ENCODE results near the gene NGB. TPM values are rescaled to one million over a fixed set of nuclear protein-coding genes. Genes with fewer than 3 reads are reported as not detected.

NGB gene
- total and polyA plus RNA-seq, 7 donors, result 1.9 to 10.0 (median 9.4) TPM; not detected in 2

GRCh38 chr14:77264466-77265186 lies 6.4 kb downstream of the NGB start:
- DNase-seq, result no peak
- intact Hi-C loops (cut with DNase I), result no loop called here
- peaks cover 0 to 2% (median 0%) of the 10 kb centered on the region in 4 donors for H3K9me3 ChIP-seq
- no peak overlapping the region for H3K27ac ChIP-seq
- WGBS, 2 donors, result 81 to 82% methylated on average over 16 of the region's 16 CpGs
- TF ChIP-seq POLR2A (IDR thresholded peaks at IDR 0.05), result no peak
- no peak for TF ChIP-seq POLR2AphosphoS5 (IDR thresholded peaks at IDR 0.05)
- TF ChIP-seq CTCF (IDR thresholded peaks at IDR 0.05), result no peak
- no peak for TF ChIP-seq EP300 (IDR thresholded peaks at IDR 0.05)
- H3K36me3 ChIP-seq, result no peaks in the 10 kb centered on the region
- H3K4me3 ChIP-seq, result no peak overlapping the region
- no peaks in the 10 kb centered on the region for H3K4me1 ChIP-seq
- H3K27me3 ChIP-seq, result peaks cover 0 to 23% (median 0%) of the 10 kb centered on the region in 3 donors

GRCh38 chr14:77260631-77261030 lies 10.4 kb downstream of the NGB start:
- intact Hi-C loops (cut with DNase I), result no loop called here

GRCh38 chr14:77260199-77260598 lies 10.8 kb downstream of the NGB start:
- TF ChIP-seq POLR2A (IDR thresholded peaks at IDR 0.05), result no peak
- no peak for TF ChIP-seq POLR2AphosphoS5 (IDR thresholded peaks at IDR 0.05)
- Histone ChIP-seq H3K4me1 (no peaks in the 10 kb centered on the region), H3K9me3 (no peaks in the 10 kb centered on the region), H3K27ac (no peak overlapping the region), H3K36me3 (no peaks in the 10 kb centered on the region), H3K27me3 (peaks cover 0 to 13% (median 0%) of the 10 kb centered on the region in 3 donors), H3K4me3 (no peak overlapping the region)
- 84 to 89% methylated on average over 11 of the region's 11 CpGs for WGBS, 2 donors
- intact Hi-C loops (cut with DNase I), result no loop called here
- no peak for DNase-seq

More at GRCh38 chr14:77260631-77261030, 10.4 kb downstream of the NGB start:
- H3K27me3 ChIP-seq, result peaks cover 0 to 13% (median 0%) of the 10 kb centered on the region in 3 donors
- H3K4me1 ChIP-seq, result no peaks in the 10 kb centered on the region
- TF ChIP-seq EP300 (IDR thresholded peaks at IDR 0.05), result no peak
- TF ChIP-seq CTCF (IDR thresholded peaks at IDR 0.05), result no peak
- TF ChIP-seq POLR2A (IDR thresholded peaks at IDR 0.05), result no peak
- no peak for TF ChIP-seq POLR2AphosphoS5 (IDR thresholded peaks at IDR 0.05)
- no peak overlapping the region for H3K4me3 ChIP-seq
- H3K27ac ChIP-seq, result no peak overlapping the region
- WGBS, 2 donors, result 40 to 63% methylated on average over 10 of the region's 10 CpGs
- H3K36me3 ChIP-seq, result no peaks in the 10 kb centered on the region
- H3K9me3 ChIP-seq, result no peaks in the 10 kb centered on the region
- no peak for DNase-seq

- no peak overlapping the region for H3K27ac ChIP-seq
- no peaks in the 10 kb centered on the region for H3K9me3 ChIP-seq
- no peak for DNase-seq
- TF ChIP-seq CTCF (IDR thresholded peaks at IDR 0.05), result no peak
- TF ChIP-seq POLR2A (IDR thresholded peaks at IDR 0.05), result no peak
- TF ChIP-seq EP300 (IDR thresholded peaks at IDR 0.05), result no peak
- TF ChIP-seq POLR2AphosphoS5 (IDR thresholded peaks at IDR 0.05), result no peak
- H3K27me3 ChIP-seq, result peaks cover 0 to 13% (median 0%) of the 10 kb centered on the region in 3 donors
- H3K4me1 ChIP-seq, result no peaks in the 10 kb centered on the region
- intact Hi-C loops (cut with DNase I), result no loop called here
- no peaks in the 10 kb centered on the region for H3K36me3 ChIP-seq
- 43 to 67% methylated on average over 11 of the region's 11 CpGs for WGBS, 2 donors
- H3K4me3 ChIP-seq, result no peak overlapping the region
Observed at GRCh38 chr14:77259025-77259715, 11.8 kb downstream of the NGB start.

GRCh38 chr14:77258566-77258965 lies 12.4 kb downstream of the NGB start:
- no peaks in the 10 kb centered on the region for H3K36me3 ChIP-seq
- no peaks in the 10 kb centered on the region for H3K4me1 ChIP-seq
- peaks cover 0 to 13% (median 0%) of the 10 kb centered on the region in 3 donors for H3K27me3 ChIP-seq
- TF ChIP-seq POLR2A (IDR thresholded peaks at IDR 0.05) (no peak), CTCF (IDR thresholded peaks at IDR 0.05) (no peak), EP300 (IDR thresholded peaks at IDR 0.05) (no peak), POLR2AphosphoS5 (IDR thresholded peaks at IDR 0.05) (no peak)
- intact Hi-C loops (cut with DNase I), result no loop called here
- H3K9me3 ChIP-seq, result no peaks in the 10 kb centered on the region
- no peak overlapping the region for H3K4me3 ChIP-seq
- no peak overlapping the region for H3K27ac ChIP-seq
- 87 to 92% methylated on average over 5 of the region's 5 CpGs for WGBS, 2 donors
- no peak for DNase-seq

Measured in sigmoid colon (tissue), 7 donors.